ENCODE results near the gene CD44.

Gene CD44

GRCh38 chr11:35166369-35167360 lies 27.7 kb downstream of the CD44 start:
- H3K36me3 Mint-ChIP-seq (ENCODE audit: low read depth): peaks cover 83% of the 10 kb centered on the region
- H3K4me1 Mint-ChIP-seq (ENCODE audit: low read depth): peaks cover 100% of the 10 kb centered on the region
- peak; percentile 62 for DNase-seq
- no peaks in the 10 kb centered on the region for H3K9me3 Mint-ChIP-seq
- peak overlapping the region; percentile 74 for H3K4me3 Mint-ChIP-seq
- no peaks in the 10 kb centered on the region for H3K27me3 Mint-ChIP-seq
- H3K27ac Mint-ChIP-seq: peak overlapping the region; percentile 99

- Mint-ChIP-seq H3K4me1 (ENCODE audit: low read depth) (peaks cover 100% of the 10 kb centered on the region), H3K4me3 (peak overlapping the region; percentile 74), H3K36me3 (ENCODE audit: low read depth) (peaks cover 83% of the 10 kb centered on the region), H3K9me3 (no peaks in the 10 kb centered on the region), H3K27me3 (no peaks in the 10 kb centered on the region), H3K27ac (peak overlapping the region; percentile 99)
- DNase-seq: no peak
These were observed 28.5 kb downstream of the CD44 start for GRCh38 chr11:35167426-35167954.

- DNase-seq: no peak
- H3K4me3 Mint-ChIP-seq: no peak overlapping the region
- H3K27me3 Mint-ChIP-seq: no peaks in the 10 kb centered on the region
- peaks cover 100% of the 10 kb centered on the region for H3K4me1 Mint-ChIP-seq (ENCODE audit: low read depth)
- H3K27ac Mint-ChIP-seq: peak overlapping the region; percentile 99
- H3K36me3 Mint-ChIP-seq (ENCODE audit: low read depth): peaks cover 83% of the 10 kb centered on the region
- no peaks in the 10 kb centered on the region for H3K9me3 Mint-ChIP-seq
These were observed 29.7 kb downstream of the CD44 start for GRCh38 chr11:35168671-35169070.

- Mint-ChIP-seq H3K4me1 (ENCODE audit: low read depth) (peaks cover 100% of the 10 kb centered on the region), H3K9me3 (no peaks in the 10 kb centered on the region), H3K4me3 (no peak overlapping the region), H3K27ac (peak overlapping the region; percentile 99), H3K36me3 (ENCODE audit: low read depth) (peaks cover 83% of the 10 kb centered on the region), H3K27me3 (no peaks in the 10 kb centered on the region)
- no peak for DNase-seq
These were observed 30.1 kb downstream of the CD44 start for GRCh38 chr11:35169112-35169511.

DNA sequence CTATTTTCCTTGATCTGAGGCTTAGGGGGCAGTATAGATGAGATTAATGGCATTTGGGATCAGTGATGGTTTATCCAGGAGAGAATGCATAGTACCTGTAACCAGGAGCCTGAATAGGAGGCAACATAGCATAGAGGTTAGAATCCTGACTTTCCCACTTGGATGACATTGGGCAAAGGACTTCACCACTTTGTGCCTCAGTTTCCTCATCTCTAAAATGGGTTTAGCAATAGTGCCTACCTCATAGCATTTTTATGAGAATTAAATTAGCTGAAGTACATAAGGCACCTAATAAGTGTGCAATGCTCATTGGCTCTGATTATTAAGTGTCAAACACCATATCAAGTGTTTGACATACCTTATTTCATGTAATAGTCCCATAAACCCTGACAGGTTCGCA lies 30.8 kb downstream of the CD44 start:
- Mint-ChIP-seq H3K36me3 (ENCODE audit: low read depth) (peaks cover 82% of the 10 kb centered on the region), H3K4me3 (no peak overlapping the region), H3K4me1 (ENCODE audit: low read depth) (peaks cover 100% of the 10 kb centered on the region), H3K27ac (peak overlapping the region; percentile 99), H3K27me3 (no peaks in the 10 kb centered on the region), H3K9me3 (no peaks in the 10 kb centered on the region)
- no peak for DNase-seq

- Mint-ChIP-seq H3K27me3 (no peaks in the 10 kb centered on the region), H3K4me3 (no peak overlapping the region), H3K27ac (peak overlapping the region; percentile 89), H3K36me3 (ENCODE audit: low read depth) (peaks cover 90% of the 10 kb centered on the region), H3K9me3 (no peaks in the 10 kb centered on the region), H3K4me1 (ENCODE audit: low read depth) (peaks cover 100% of the 10 kb centered on the region)
- DNase-seq: no peak
These were observed 31.5 kb downstream of the CD44 start for GRCh38 chr11:35170503-35170902.

DNA sequence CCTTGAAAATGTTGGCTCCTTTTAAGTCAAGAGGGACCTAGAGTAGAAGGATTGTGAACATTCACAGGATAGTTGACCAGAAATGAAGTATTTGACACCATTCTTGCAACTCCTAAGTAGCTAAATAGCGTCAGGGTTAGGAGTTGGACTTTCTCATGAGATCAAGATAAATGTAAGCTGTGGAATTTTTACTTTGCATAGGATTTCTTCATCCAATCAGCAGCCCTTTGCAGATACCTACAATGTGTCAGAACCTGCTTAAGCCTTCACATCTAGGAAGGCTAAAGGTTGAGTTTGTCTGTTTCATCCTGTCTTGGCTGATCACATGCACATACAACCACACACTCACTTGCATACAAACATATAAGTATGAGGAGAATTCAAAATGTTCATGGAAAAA lies 32.3 kb downstream of the CD44 start:
- H3K4me3 Mint-ChIP-seq: no peak overlapping the region
- no peaks in the 10 kb centered on the region for H3K27me3 Mint-ChIP-seq
- DNase-seq: no peak
- H3K4me1 Mint-ChIP-seq (ENCODE audit: low read depth): peaks cover 96% of the 10 kb centered on the region
- H3K9me3 Mint-ChIP-seq: no peaks in the 10 kb centered on the region
- H3K36me3 Mint-ChIP-seq (ENCODE audit: low read depth): peaks cover 91% of the 10 kb centered on the region
- H3K27ac Mint-ChIP-seq: peak overlapping the region; percentile 86

- H3K27ac Mint-ChIP-seq: peak overlapping the region; percentile 86
These were observed 34.1 kb downstream of the CD44 start for GRCh38 chr11:35173011-35173511.

GRCh38 chr11:35173616-35174566 lies 34.9 kb downstream of the CD44 start:
- peak overlapping the region; percentile 86 for H3K27ac Mint-ChIP-seq
- no peaks in the 10 kb centered on the region for H3K27me3 Mint-ChIP-seq
- no peak for DNase-seq
- peaks cover 96% of the 10 kb centered on the region for H3K4me1 Mint-ChIP-seq (ENCODE audit: low read depth)
- no peaks in the 10 kb centered on the region for H3K9me3 Mint-ChIP-seq
- peak overlapping the region; percentile 49 for H3K4me3 Mint-ChIP-seq
- H3K36me3 Mint-ChIP-seq (ENCODE audit: low read depth): peaks cover 91% of the 10 kb centered on the region

More at GRCh38 chr11:35173011-35173511, 34.1 kb downstream of the CD44 start:
- peaks cover 96% of the 10 kb centered on the region for H3K4me1 Mint-ChIP-seq (ENCODE audit: low read depth)
- no peaks in the 10 kb centered on the region for H3K27me3 Mint-ChIP-seq
- H3K9me3 Mint-ChIP-seq: no peaks in the 10 kb centered on the region
- H3K36me3 Mint-ChIP-seq (ENCODE audit: low read depth): peaks cover 91% of the 10 kb centered on the region
- peak overlapping the region; percentile 49 for H3K4me3 Mint-ChIP-seq
- no peak for DNase-seq

DNA sequence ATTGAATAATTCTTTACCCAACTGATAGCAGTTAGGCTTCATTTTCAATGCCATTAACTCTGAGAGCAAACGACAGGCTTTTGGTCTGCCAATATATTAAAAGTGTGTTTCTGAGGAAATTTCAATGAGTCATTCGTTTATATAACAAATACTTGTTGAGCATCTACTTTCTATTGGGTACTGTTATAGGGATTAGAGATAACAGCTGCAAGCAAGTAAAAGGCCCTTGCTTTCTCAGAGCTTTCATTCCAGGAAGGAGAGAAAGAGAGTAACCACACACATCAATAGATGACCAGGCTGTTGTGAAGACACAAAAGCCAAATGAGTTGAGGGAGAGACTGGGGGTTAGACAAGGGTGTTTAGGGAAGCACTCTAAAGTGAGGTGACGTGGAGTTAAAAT lies 35.7 kb downstream of the CD44 start:
- no peaks in the 10 kb centered on the region for H3K27me3 Mint-ChIP-seq
- peaks cover 91% of the 10 kb centered on the region for H3K36me3 Mint-ChIP-seq (ENCODE audit: low read depth)
- H3K4me1 Mint-ChIP-seq (ENCODE audit: low read depth): peaks cover 96% of the 10 kb centered on the region
- H3K9me3 Mint-ChIP-seq: no peaks in the 10 kb centered on the region
- H3K4me3 Mint-ChIP-seq: peak overlapping the region; percentile 0
- DNase-seq: no peak
- H3K27ac Mint-ChIP-seq: peak overlapping the region; percentile 86

GRCh38 chr11:35177370-35177769 lies 38.4 kb downstream of the CD44 start:
- no peaks in the 10 kb centered on the region for H3K9me3 Mint-ChIP-seq
- peak overlapping the region; percentile 41 for H3K4me3 Mint-ChIP-seq
- H3K27ac Mint-ChIP-seq: peak overlapping the region; percentile 94
- H3K27me3 Mint-ChIP-seq: no peaks in the 10 kb centered on the region
- DNase-seq: no peak
- peaks cover 90% of the 10 kb centered on the region for H3K36me3 Mint-ChIP-seq (ENCODE audit: low read depth)
- H3K4me1 Mint-ChIP-seq (ENCODE audit: low read depth): peaks cover 91% of the 10 kb centered on the region

DNA sequence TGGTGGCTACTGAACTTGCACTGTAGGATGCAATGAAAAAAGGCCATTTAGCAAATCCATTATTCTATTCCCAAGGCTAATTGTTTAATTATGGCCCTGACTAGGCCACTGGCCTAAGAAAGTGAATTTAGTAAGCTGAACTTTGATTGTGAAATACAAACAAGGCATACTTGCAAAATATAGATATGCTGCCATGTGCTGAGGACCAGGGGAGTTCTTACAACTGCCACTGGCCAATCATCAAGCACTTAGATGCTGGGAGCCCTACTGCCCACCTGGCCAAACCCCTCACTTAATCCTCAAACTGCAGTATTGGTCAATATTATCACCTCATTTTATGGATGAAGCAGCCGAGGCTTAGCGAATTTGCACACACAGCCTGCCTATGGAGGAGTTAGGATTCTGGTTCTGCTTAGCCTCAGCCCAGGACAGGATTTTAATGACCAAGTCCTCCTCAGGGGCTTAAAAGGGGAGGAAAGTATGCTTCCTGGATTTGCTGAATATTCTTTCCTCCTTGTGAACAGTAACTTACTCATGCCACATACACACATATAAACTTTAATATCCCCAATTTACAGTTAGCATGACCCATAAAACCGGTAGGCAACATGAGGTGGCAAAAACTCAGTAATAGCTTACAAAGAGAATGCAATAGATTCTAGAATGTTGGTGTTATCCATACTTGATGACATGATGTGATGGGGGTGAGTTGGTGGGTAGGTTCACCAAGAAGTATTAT lies 39.3 kb downstream of the CD44 start:
- Mint-ChIP-seq H3K9me3 (no peaks in the 10 kb centered on the region), H3K36me3 (ENCODE audit: low read depth) (peaks cover 90% of the 10 kb centered on the region), H3K27me3 (no peaks in the 10 kb centered on the region), H3K4me1 (ENCODE audit: low read depth) (peaks cover 91% of the 10 kb centered on the region), H3K27ac (peak overlapping the region; percentile 94), H3K4me3 (peak overlapping the region; percentile 41)
- DNase-seq: no peak

GRCh38 chr11:35178873-35179272 lies 39.9 kb downstream of the CD44 start:
- no peak for DNase-seq
- no peaks in the 10 kb centered on the region for H3K27me3 Mint-ChIP-seq

More at GRCh38 chr11:35178873-35179272, 39.9 kb downstream of the CD44 start:
- H3K9me3 Mint-ChIP-seq: no peaks in the 10 kb centered on the region
- peak overlapping the region; percentile 41 for H3K4me3 Mint-ChIP-seq
- peak overlapping the region; percentile 94 for H3K27ac Mint-ChIP-seq
- H3K4me1 Mint-ChIP-seq (ENCODE audit: low read depth): peaks cover 91% of the 10 kb centered on the region
- H3K36me3 Mint-ChIP-seq (ENCODE audit: low read depth): peaks cover 90% of the 10 kb centered on the region

Data from activated T-cell treated with anti-CD3 and anti-CD28 coated beads, Interleukin-2, amount 50 U/mL, for 24 hours (primary cell).